ENCODE results near the gene SLC6A18.

Gene SLC6A18

DNA sequence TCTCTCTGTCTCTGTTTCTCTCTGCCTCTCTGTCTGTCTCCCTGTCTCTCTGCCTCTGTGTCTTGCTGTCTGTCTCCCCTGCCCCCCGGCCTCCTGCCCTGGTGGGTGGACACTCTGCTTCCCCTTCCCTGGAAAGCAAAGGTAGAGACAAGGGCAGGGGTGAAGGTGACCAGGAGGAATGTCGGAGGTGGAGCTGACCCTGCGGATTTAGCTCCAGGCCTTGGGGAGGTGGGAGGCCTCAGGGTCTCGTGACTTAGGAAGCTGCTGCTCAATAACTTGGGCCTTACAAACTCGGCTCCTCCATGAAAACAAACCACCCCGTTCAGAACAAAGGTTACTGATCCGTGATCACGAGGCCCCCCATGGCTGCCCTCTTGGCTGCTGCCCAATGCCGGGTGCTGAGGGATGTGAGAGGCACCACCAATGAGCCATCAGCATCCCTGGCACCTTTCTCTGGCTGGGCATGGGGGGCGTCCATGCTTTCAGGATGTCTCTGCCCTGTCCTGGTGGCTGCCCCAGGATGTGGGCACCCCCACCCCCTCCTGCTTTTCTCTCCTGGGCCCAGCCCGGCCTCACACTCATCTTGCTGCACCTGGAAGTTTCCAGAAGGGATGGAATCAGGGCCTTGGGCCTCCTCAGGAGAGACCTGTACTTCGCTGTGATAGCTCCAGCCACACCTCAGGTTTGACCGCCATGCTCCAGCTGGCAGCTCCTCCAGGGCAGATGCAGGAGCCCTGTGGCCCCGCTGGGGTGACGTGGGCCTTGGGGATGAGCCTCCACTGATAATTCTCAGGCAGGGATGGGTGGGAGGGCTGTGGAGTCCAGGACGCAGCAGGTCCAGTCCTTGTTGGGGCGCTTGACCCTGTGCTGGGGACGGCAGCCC, 38.6 kb upstream of the SLC6A18 start:
- DNase-seq (ENCODE audit: low spot score): no peak

GRCh38 chr5:1187234-1187949, 37.8 kb upstream of the SLC6A18 start:
- DNase-seq (ENCODE audit: low spot score): no peak

- DNase-seq (ENCODE audit: low spot score): no peak
Measured at GRCh38 chr5:1187950-1188334, 37.2 kb upstream of the SLC6A18 start.

- DNase-seq (ENCODE audit: low spot score): no peak
Measured at GRCh38 chr5:1188464-1188863, 36.7 kb upstream of the SLC6A18 start.

DNA sequence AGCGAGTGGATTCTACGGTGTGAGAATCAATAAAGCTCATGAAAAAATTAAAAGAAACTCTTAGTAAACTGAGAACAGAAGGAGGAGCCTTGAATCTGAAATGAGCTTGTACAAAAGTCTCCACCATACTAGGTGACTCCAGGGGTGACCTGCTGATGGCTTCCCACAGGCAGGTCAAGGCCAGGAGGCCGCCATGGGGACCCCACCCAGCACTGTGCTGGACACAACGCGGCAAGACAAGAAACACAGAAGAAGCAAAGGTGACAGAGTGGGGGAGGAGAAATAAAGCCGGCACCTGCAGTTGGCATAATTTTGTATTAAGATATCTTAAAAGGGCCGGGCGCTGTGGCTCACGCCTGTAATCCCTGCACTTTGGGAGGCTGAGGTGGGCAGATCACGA, 35.9 kb upstream of the SLC6A18 start:
- DNase-seq (ENCODE audit: low spot score): no peak

GRCh38 chr5:1190278-1190677, 34.9 kb upstream of the SLC6A18 start:
- DNase-seq (ENCODE audit: low spot score): no peak

DNA sequence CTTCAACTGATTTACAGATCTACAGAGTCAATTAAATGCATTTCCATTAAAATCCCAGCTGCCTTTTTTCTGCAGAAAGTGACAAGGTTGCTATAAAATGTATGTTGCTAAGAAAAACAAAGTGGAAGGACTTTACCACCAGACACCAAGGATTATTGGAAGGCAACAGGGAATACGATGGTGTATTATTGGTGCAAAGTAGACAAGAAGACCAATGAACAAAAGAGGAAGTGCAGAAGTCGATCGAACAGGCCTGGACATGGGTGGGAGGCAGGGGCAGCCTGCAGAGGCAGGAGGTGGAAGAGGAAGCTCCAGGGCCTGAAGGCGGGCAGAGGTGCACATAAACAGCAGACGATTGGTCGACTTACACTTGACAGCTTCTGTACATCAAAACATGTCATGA, 34.3 kb upstream of the SLC6A18 start:
- no peak for DNase-seq (ENCODE audit: low spot score)

DNA sequence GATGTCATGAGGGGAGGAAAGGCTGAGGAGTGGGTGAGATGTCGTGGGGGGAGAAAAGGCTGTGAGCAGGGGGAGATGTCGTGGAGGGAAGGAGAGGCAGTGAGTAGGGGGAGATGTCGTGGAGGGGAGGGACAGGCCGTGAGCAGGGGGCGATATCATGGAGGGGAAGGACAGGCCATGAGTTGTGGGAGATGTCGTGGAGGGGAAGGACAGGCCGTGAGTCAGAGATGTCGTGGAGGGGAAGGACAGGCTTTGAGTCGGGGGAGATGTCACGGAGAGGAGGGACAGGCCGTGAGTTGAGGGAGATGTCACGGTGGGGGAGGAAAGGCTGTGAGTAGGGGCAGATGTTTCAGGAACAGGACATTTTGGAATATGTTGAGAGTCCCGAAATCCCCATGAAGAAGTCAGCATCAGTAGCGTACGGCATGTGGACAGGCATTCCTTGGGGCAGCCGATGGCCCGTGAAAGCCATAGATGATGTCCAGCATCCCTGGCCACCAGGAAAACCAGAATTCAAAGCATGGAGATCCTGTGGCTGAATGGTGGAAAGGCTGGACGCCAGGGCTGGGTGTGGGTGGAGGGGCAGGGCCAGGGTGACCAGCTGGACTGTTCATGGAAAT, 32.1 kb upstream of the SLC6A18 start:
- DNase-seq (ENCODE audit: low spot score): no peak

- no peak for DNase-seq (ENCODE audit: low spot score)
Measured at GRCh38 chr5:1193591-1193985, 31.6 kb upstream of the SLC6A18 start.

GRCh38 chr5:1194378-1194777, 30.8 kb upstream of the SLC6A18 start:
- no peak for DNase-seq (ENCODE audit: low spot score)

DNA sequence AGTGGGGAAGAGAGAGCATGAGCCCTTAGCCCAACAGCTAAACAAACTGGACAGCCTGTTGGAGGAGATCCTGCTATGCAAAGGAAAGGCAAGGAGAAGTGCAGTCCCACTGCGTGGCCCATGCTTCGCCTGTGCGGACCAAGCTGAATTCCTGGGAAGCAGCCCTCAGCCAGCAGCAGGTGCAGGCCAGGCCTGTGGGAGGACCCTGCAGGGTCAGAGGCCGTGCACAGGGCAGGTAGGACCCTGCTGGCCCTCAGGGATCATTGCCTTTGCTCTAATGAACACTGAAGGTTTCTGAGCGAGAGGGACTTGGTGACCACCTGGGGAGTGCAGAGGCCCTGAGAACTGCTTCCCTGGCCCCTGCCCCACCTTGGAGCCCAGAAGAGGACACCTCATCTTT, 29.7 kb upstream of the SLC6A18 start:
- DNase-seq (ENCODE audit: low spot score): no peak

- DNase-seq (ENCODE audit: low spot score): no peak
Measured at GRCh38 chr5:1195916-1196315, 29.3 kb upstream of the SLC6A18 start.

DNA sequence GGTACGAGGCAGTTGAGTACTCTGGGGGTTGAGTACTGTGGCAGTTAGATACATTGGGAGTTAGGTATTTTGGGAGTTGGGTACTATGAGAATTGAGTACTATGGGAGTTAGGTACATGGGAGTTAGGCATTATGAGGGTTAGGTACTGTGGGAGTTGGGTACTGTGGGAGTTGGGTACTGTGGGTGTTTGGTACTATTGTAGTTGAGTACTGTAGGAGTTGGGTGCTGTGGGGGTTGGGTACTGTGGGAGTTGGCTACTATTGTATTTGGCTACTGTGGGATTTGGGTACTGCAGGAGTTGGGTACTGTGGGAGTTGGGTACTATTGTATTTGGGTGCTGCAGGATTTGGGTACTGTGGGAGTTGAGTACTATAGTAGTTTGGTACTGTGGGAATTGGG, 28.6 kb upstream of the SLC6A18 start:
- DNase-seq (ENCODE audit: low spot score): no peak

DNA sequence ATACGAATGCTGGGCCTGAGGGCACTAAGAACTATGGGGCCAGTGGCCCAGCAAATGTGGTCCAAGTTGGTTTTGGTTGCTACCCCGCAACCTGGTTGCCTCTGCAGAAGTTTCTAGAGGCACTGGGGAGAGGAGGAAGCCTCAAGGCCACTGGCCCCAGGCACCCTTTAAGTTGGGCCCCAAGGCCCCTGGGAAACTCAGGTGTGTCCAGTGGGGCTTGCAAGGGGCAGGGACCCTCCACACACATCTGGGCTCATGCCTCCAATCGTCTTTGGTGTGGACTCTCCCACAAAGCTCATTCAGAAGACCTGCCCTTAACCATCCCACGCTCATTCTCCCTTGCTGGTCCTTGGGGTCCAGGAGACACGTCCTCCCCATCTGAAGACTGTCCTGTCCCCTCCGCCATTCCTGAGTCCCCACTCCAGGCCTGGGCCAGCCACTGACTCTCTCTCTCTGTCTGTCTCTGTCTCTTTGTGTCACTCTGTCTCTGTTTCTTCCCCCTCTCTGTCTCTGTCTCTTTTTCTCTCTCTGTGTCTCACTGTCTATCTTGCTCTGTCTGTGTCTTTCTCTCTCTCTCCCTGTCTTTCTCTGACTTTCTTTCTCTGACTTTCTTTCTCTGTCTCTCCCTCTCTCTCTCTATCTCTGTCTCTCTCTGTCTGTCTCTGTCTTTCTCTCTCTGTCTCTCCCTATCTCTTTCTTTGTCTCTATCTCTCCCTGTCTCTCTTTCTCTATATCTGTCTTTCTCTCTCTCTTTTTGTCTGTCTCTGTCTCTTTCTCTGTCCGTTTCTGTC, 27.1 kb upstream of the SLC6A18 start:
- no peak for DNase-seq (ENCODE audit: low spot score)

DNA sequence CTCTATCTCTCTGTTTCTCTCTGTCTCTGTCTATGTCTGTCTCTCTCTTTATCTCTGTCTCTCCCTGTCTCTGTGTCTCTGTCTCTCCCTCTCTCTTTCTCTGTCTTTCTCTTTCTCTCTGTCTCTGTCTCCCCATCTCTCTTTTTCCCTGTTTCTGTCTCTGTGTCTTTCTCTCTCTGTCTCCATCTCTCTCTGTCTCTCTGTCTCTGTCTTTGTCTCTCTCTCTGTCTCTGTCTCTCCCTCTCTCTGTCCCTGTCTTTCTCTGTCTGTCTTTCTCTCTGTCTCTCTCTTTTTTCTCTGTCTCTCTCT, 25.9 kb upstream of the SLC6A18 start:
- no peak for DNase-seq (ENCODE audit: low spot score)

DNA sequence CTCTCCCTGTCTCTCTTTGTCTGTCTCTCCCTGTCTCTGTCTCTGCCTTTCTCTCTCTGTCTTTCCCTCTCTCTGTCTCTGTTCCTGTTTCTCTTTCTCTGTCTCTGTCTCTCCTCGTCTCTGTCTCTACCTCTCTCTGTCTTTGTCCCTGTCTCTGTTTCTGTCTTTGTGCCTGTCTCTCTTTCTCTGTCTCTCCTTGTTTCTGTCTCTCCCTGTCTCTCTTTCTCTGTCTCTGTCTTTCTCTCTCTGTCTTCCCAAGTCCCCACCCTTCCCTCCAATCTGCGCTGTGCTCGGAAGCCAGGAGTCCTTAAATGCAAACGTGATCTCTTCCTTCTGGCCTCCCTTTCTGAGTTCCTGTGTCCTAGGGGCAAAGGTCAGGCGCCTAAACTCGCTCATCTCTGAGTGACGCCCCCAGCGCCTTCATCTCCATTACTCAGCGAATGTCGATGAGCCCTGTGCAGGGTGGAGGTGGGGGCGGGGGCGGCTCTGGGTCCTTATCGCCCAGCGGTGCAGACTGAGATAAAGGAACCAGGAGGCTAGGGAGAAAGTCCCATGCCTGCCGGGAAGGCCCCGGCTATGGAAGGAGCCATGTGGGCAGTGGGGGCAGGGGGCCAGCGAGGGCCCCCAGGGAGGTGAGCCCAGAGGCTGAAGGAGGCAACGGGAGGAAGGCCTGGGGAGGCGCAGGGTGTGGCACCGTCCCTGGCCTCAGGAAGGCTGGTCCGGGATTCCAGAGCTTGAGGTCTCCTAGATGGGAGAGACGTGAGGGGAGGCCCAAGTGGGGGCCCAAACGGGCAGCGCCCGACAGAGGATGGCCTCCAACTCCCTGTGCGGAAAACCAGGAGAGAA, 25.3 kb upstream of the SLC6A18 start:
- no peak for DNase-seq (ENCODE audit: low spot score)

DNA sequence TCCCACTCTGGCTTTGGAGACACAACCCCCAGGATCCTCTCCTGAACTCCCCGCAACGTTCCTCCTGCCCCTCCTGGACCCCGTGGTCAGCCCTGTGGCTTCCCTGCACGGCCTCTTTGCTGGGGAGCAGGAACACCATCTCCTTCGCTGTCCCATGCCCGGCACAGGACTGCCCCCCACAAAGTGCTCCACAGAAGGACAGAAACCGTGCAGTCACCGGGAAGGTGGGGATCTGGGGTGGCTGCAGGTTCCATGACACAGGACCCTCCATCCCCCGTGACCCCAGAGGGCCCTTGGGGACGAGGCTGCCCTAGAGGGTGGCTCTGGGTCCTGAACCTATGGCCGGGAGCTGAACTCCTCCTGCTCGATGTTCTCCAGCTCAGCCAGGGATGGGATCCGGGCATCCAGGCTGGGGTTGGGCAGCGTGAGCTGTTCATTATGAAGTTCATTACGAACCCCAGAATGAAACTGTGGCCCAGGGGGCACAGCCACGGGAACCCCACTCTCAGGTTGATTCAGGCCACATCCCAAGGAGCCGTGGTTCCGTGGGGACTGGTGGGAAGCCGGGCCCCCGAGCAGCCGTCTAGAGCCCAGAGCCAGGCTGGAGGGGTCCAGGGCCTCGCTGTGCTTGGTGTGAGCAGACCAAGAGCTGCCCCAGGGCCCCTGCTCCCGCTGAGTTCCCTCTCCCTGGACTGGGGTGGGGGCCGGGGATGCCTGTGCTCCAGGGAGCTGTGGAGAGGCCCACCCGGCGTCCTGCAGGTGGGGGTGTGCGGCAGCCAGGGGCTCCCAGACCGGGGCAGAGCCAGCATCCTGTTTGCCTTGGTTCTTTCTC, 24.5 kb upstream of the SLC6A18 start:
- no peak for DNase-seq (ENCODE audit: low spot score)

- no peak for DNase-seq (ENCODE audit: low spot score)
Measured at GRCh38 chr5:1201327-1202025, 23.7 kb upstream of the SLC6A18 start, which contains the start of gene SLC6A19. TSS of gene SLC6A19 (plus strand) at chr5:1201595. CDS start at chr5:1201651, 56 bp downstream.

DNA sequence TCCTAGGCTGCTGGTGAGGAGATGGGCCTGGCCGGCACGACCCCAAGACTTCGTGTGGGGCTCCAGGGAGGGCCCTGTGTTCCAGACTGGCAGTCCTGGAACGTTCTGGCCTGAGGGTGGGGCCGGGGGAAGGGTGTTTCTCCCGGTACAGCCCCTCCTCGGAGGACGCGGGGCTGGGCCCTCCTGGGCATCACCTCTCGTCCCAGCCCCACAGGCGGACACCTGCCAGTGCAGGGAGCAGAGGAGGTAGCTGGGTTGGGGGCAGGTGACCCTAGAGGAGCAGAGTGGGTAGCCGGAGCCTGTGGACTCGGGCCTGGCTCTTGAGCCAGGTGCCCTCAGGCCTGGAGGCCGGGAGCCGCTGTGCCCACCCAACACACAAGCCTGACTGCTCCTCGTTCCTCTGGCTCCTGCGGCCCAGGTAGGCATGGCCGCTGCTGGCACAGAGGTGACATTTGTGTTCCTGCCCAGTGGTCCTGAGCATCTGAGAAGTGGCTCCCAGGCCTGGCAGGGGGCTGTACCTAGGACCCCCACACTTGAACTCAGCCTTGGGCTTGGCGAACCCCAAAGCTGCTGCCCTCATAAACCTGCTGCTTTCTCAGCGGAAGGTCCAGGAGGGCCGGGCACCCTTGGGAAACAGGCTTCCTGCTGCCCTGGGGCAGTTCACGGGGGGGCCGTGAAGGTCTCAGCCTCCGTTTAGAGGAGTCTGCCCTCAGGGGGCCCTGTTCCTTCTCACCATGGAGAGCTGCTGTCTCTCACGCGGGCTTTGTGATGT, 23.0 kb upstream of the SLC6A18 start:
- no peak for DNase-seq (ENCODE audit: low spot score)
